ENCODE results near the gene CCR4. TPM values are rescaled to one million over a fixed set of nuclear protein-coding genes. Genes with fewer than 3 reads are reported as not detected.

CCR4 gene
- total and polyA plus RNA-seq, 2 of the 13 experiments (the other 11 are each of a cell fraction or from before 2014, with no cell fraction given): 0.04 to 0.05 TPM

DNA sequence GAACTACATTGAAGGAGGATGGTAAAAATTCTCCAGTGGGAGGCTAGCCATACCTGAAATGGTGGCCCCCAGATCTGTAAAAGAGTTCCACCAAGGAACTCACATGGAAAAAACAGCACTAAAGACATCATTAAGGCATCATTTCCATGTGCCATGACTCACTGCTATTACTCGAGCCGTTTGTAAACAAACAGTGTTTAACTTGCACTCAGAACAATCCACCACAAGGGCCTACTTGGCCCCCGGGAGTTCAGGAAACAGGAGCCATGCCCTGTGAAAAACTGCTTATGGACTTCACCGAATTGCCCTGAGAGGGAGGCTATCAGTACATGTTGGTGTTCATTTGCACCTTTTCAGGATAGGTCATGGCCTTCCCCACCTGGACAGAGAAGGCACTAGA is 18.2 kb downstream of the CCR4 start (continued):
- peak; percentile 94 for TF ChIP-seq FOSL2 (CRISPR knock-in tag; IDR thresholded peaks at IDR 0.05)
- 0 out of 2 replicates have a peak, but pooled peaks have one; percentile 46 for TF ChIP-seq SMAD9 (CRISPR knock-in tag; IDR thresholded peaks at IDR 0.05)
- TF ChIP-seq, protein P1, sequence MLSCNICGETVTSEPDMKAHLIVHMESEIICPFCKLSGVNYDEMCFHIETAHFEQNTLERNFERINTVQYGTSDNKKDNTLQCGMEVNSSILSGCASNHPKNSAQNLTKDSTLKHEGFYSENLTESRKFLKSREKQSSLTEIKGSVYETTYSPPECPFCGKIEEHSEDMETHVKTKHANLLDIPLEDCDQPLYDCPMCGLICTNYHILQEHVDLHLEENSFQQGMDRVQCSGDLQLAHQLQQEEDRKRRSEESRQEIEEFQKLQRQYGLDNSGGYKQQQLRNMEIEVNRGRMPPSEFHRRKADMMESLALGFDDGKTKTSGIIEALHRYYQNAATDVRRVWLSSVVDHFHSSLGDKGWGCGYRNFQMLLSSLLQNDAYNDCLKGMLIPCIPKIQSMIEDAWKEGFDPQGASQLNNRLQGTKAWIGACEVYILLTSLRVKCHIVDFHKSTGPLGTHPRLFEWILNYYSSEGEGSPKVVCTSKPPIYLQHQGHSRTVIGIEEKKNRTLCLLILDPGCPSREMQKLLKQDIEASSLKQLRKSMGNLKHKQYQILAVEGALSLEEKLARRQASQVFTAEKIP (CRISPR knock-in tag; IDR thresholded peaks at IDR 0.05; ENCODE audit: borderline replicate concordance): no peak
- TF ChIP-seq, protein P2, sequence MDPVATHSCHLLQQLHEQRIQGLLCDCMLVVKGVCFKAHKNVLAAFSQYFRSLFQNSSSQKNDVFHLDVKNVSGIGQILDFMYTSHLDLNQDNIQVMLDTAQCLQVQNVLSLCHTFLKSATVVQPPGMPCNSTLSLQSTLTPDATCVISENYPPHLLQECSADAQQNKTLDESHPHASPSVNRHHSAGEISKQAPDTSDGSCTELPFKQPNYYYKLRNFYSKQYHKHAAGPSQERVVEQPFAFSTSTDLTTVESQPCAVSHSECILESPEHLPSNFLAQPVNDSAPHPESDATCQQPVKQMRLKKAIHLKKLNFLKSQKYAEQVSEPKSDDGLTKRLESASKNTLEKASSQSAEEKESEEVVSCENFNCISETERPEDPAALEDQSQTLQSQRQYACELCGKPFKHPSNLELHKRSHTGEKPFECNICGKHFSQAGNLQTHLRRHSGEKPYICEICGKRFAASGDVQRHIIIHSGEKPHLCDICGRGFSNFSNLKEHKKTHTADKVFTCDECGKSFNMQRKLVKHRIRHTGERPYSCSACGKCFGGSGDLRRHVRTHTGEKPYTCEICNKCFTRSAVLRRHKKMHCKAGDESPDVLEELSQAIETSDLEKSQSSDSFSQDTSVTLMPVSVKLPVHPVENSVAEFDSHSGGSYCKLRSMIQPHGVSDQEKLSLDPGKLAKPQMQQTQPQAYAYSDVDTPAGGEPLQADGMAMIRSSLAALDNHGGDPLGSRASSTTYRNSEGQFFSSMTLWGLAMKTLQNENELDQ (CRISPR knock-in tag; IDR thresholded peaks at IDR 0.05; ENCODE audit: borderline replicate concordance): no peak
- peak; percentile 29; the same call in 1 of the 2 replicates for TF ChIP-seq ETV5 (CRISPR knock-in tag; IDR thresholded peaks at IDR 0.05; ENCODE audit: borderline replicate concordance)
- peak; percentile 31; the same call in 1 of the 3 replicates for TF ChIP-seq MXI1 (IDR thresholded peaks at IDR 0.05; ENCODE audit: borderline replicate concordance, low read depth, low read length)
- no peak for TF ChIP-seq RARG (CRISPR knock-in tag; IDR thresholded peaks at IDR 0.05; ENCODE audit: low read depth)
- no peak for TF ChIP-seq FOXA1 (IDR thresholded peaks at IDR 0.05)
- TF ChIP-seq FOXA1 (CRISPR knock-in tag; IDR thresholded peaks at IDR 0.05): peak; percentile 83
- TF ChIP-seq ASH2L (IDR thresholded peaks at IDR 0.05; ENCODE audit: insufficient read length, low read depth, low read length): no peak
- 0 out of 2 replicates have a peak, but pooled peaks have one; percentile 36 for TF ChIP-seq ZNF572 (CRISPR knock-in tag; IDR thresholded peaks at IDR 0.05)
- TF ChIP-seq, protein P3, sequence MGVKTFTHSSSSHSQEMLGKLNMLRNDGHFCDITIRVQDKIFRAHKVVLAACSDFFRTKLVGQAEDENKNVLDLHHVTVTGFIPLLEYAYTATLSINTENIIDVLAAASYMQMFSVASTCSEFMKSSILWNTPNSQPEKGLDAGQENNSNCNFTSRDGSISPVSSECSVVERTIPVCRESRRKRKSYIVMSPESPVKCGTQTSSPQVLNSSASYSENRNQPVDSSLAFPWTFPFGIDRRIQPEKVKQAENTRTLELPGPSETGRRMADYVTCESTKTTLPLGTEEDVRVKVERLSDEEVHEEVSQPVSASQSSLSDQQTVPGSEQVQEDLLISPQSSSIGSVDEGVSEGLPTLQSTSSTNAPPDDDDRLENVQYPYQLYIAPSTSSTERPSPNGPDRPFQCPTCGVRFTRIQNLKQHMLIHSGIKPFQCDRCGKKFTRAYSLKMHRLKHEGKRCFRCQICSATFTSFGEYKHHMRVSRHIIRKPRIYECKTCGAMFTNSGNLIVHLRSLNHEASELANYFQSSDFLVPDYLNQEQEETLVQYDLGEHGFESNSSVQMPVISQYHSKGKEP (CRISPR knock-in tag; IDR thresholded peaks at IDR 0.05): no peak
- no peak for TF ChIP-seq GTF2F1 (IDR thresholded peaks at IDR 0.05; ENCODE audit: low read length)
- TF ChIP-seq POLR2A (IDR thresholded peaks at IDR 0.05; ENCODE audit: insufficient read depth in 1 of 2, low read depth in 2 of 2, low read length in 2 of 2): no peak
- TF ChIP-seq TCF12 (IDR thresholded peaks at IDR 0.05): no peak
- no peak for TF ChIP-seq TCF12 (CRISPR knock-in tag; IDR thresholded peaks at IDR 0.05)
- TF ChIP-seq GLI4 (CRISPR knock-in tag; IDR thresholded peaks at IDR 0.05; ENCODE audit: borderline replicate concordance): no peak
- TF ChIP-seq ZNF790 (CRISPR knock-in tag; IDR thresholded peaks at IDR 0.05; ENCODE audit: borderline replicate concordance): no peak
- TF ChIP-seq ZNF33A (CRISPR knock-in tag; IDR thresholded peaks at IDR 0.05; ENCODE audit: borderline replicate concordance): no peak
- no peak for TF ChIP-seq NFE2 (CRISPR knock-in tag; IDR thresholded peaks at IDR 0.05)
- no peak for TF ChIP-seq RFXANK (CRISPR knock-in tag; IDR thresholded peaks at IDR 0.05)
- TF ChIP-seq ADNP (CRISPR knock-in tag; IDR thresholded peaks at IDR 0.05): no peak
- TF ChIP-seq ZNF232 (CRISPR knock-in tag; IDR thresholded peaks at IDR 0.05; ENCODE audit: borderline replicate concordance): no peak
- no peak for TF ChIP-seq POGZ (CRISPR knock-in tag; IDR thresholded peaks at IDR 0.05)
- TF ChIP-seq HDAC2 (CRISPR knock-in tag; IDR thresholded peaks at IDR 0.05): no peak; the same call in none of the 2 replicates
- no peak for TF ChIP-seq JDP2 (CRISPR knock-in tag; IDR thresholded peaks at IDR 0.05; ENCODE audit: borderline replicate concordance)
- TF ChIP-seq FOXA3 (CRISPR knock-in tag; IDR thresholded peaks at IDR 0.05): peak; percentile 87
- no peak for TF ChIP-seq SRSF1 (optimal IDR thresholded peaks at IDR 0.05; ENCODE audit: low read depth, low read length)
- no peak for TF ChIP-seq ZNF879 (CRISPR knock-in tag; IDR thresholded peaks at IDR 0.05)
- TF ChIP-seq TP53 (CRISPR knock-in tag; conservative IDR thresholded peaks at IDR 0.05): no peak

Measured in HepG2 (cell line).